ENCODE results near the gene ACSF3.

DNA sequence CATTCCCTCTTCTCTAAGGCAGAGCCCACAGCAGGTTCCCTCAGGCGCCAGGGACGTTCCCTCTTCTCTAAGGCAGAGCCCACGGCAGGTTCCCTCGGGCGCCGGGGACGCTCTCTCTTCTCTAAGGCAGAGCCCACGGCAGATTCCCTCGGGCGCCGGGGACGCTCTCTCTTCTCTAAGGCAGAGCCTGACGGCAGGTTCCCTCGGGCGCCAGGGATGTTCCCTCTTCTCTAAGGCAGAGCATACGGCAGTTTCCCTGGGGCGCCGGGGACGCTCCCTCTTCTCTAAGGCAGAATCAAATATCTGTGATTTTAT, 24.3 kb downstream of the ACSF3 start:
- TF ChIP-seq POLR2AphosphoS5 (IDR thresholded peaks at IDR 0.05) (no peak), CTCF (IDR thresholded peaks at IDR 0.05) (no peak)

All from upper lobe of left lung (tissue), 4 donors.